ACHN (cell line): ENCODE measurements around the gene ABCA2.

ENCODE experiments used
- DNase-seq: peaks from one replicate; pipeline ENCODE4 v3.0.0-alpha.2; 2015
- in situ Hi-C: cut with HindIII; loops from 2 replicates; pipeline ENCODE4 v1.10.0; 2017; ENCODE audit warnings: low sequenced_read_pairs, low pct_ligation_motif_present, low pct_unique_long_range_greater_than_20kb

ABCA2 gene

GRCh38 chr9:137049544-137050449 is 21.8 kb upstream of the ABCA2 start:
- in situ Hi-C loops = no loop called here

DNA sequence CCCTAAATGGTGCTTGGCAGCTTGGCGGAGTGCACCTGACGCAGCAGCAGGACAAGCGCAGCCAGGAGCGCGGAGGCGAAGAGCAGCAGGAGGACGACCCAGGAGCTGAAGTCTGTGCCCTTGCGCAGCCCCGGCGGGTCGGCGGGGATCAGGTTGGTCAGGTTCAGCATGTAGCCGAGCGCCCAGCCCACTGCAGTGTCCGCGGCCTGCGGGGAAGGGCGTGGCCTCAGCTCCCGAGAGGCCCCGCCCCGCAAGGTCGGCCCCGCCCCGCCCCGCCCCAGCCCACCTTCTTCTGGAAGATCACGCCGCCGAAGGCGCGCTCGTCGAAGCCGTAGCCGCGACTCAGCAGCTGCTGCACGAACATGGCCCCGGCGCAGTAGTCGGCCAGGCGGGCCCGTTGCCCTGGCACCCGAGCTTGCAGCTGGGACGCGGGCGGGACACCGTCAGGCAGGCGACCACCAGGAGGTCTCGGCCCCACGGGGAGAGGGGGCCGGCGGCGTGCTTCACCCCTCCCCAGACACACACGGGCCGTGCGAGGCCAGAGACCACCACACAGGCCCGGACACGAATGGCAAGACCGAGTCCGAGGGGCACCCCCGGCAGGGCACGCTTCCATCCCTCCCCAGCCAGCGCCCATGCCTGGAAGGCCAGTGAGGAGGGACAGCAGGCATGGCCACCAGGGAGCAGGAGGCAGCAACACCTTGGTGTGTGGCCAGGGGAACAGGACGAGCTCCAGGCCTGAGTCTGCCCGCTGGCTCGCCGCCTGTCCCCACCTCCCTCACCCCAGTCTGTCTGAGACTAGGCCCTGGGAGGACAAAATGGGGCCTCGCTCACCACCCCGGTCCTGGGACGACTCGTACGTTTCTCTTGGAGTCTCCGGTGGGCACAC is 20.9 kb upstream of the ABCA2 start:
- DNase-seq = no peak
- in situ Hi-C loops = no loop called here

More at GRCh38 chr9:137049544-137050449, 21.8 kb upstream of the ABCA2 start:
- DNase-seq = peak; percentile 41

DNA sequence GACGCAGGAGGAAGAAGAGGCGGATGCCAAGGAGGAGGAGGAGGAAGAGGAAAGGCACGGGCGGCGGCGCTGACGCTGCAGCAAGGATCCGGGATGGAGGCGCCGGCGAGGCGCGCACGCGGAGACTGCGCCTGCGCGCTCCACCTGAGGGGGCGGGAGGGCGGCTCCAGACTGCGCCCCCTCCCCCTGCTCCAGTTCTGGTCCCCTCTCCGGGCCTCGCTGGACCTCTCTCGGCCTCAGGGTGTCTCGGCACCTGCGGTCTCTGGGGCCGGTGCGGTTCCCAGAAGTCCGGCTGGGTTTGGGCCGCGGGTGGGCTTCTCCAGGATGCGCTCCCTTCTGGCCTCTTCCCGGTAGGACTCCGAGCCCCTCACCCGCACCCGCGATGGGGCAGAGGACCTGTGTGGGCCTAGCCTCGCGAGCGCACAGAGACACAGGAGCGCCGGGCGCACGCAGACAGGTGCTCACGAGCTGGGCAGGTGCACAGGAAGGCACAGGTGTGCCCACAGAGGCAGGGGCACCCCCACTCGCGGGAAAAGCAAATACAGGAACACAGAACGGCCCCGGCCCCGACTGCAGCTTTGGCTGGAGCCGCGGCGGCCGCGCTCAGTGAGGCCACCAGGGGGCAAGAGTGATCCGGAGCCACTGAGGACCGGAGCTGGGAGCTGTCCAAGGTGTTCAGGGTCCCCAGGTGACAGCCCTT is 18.2 kb upstream of the ABCA2 start, which contains the start of gene NPDC1:
Gene NPDC1, minus strand, starts transcription at position 90 of the 700 bp plus-strand sequence. CDS start 188 bp downstream, outside the sequence.
- DNase-seq = peak; percentile 75

GRCh38 chr9:137045294-137046087 is 17.5 kb upstream of the ABCA2 start:
- peak; percentile 36 for DNase-seq
- in situ Hi-C loops = no loop called here

More for the DNA sequence above, 18.2 kb upstream of the ABCA2 start, which contains the start of gene NPDC1:
- in situ Hi-C loops = no loop called here

DNA sequence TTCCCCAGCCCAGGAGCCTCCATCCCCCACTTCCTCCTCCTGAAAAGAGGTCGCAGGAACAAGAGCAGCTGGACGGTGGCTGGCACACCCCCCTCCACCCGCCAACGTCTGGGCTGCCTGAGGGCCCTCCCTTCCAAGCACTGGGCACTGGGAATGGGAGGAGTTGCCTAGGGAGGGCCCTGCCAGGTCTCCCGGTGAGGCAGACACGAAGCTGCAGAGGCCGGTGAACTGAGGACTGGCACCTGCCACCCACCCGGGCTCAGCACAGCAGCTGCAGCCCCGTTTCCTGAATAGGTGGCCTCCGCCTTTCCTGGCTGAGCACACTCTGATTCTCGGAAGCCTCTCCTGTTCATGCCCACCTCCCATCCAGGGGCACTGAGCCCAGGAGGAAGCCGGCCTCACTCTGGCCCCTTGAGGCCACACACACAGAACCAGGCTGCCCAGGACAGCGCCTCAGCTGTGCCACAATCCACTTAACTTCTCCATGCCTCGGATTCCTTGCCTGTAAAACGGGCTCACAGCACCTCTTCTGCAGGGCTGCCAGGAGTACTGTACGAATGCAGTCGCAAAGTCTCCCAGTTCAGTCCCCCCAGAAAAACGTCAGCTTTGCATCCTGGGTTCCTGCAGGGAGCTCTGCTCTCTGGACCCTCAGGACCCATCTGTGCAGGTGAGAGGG is 16.6 kb upstream of the ABCA2 start:
- no peak for DNase-seq

GRCh38 chr9:137044037-137044436 is 16.0 kb upstream of the ABCA2 start:
- DNase-seq = no peak
- in situ Hi-C loops = no loop called here

More for the DNA sequence above, 16.6 kb upstream of the ABCA2 start:
- in situ Hi-C loops = no loop called here

DNA sequence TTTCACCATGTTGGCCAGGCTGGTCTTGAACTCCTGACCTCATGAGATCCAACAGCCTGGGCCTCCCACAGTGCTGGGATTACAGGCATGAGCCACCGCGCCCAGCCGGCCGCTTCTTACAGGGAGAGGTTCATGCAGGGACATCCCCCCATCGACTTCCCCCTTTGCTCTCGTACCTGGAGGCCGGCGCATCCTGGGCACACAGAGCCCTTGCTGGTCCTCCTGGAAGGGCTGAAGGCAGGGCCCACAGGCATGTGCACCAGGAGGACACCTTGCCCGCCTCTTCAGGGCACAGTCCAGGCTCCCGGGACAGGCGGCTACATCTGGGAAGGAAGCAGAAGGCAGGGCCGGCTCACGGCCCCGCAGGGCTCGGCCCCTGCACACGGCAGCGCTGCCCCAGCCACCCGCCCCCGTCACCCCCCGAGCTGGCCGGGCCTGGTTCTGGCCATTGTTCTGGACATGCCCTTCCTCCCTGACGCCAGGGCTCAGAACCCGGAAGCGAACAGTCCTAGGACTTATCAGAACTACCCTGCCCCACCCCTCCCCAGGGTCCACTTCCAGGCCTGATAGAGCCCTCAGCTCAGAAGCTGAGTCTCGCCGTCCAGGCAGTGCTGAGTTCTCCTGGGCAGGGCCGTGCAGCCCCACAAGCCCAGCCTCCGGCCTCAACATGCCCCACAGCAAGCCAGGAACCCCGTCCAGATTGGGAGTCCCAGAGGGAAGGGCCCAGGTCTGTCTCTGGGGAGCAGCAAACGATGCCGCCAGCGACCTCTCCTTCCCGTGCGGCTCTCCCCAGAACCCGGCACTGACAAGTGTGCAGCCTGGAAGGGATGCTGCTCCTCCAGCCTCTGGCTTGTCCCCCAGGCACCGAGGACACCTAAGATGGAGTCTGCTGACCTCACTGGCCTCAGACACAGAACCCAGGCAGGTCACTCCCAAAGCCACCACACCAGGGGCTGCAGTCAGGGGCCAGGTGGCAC is 15.0 kb upstream of the ABCA2 start:
- in situ Hi-C loops = no loop called here
- DNase-seq = no peak

GRCh38 chr9:137041124-137041523 is 13.1 kb upstream of the ABCA2 start:
- in situ Hi-C loops = no loop called here

DNA sequence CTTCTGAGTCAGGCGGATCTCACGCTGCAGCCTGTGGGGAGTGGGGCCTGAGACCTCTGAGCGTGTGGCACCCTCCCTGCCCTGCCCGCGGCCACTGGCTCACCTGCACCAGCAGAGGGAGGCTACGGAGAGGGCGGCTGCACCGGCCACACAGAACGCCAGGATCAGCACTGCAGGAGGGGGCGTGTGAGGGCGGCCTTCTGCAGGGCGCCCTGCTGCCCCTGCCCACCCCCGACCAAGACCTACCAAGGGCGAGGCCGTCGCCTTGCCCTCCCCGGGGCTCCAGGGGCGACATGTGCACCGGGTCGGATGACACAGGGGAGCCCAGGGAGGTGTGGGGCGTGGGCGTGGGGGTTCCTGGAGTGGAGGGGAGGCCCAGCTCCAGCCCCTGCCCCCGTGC is 12.5 kb upstream of the ABCA2 start:
- no peak for DNase-seq
- in situ Hi-C loops = no loop called here

More at GRCh38 chr9:137041124-137041523, 13.1 kb upstream of the ABCA2 start:
- no peak for DNase-seq

DNA sequence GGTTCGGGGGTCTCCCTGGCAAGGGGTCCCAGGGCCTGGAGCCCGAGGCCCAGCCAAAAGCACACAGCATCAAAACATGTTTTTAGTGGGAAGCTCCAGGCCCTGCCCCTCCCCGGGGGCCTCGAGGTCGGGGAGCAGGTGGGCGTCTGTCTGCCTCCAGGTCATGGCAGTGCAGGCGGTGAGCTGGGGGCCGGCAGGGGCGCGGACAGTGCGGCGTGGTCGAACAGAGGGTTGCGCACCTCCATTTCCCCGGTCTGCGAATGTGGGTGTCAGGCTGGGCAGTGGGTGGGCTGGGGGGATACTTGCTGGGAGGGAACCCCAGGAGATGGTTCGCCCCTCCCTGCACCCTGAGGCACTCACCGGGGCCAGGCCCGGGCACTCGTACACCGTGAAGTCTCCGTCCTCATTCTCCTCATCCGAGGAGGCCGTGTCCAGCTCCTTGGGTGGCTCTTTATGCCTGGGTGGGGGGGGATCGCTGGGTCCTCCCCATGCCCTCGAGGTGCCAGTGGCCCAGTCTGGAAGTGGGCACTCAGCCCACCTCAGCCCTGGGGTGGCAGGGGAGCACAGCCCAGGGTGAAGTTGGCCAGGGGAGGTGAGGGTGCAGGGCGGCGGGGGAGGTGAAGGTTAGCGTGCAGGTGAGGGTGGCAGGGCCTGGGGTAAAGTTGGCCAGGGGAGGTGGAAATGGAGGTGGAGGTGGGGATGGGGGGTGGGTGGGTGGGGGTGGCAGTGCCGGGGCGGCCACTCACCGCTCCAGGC is 11.8 kb upstream of the ABCA2 start:
- no peak for DNase-seq
- in situ Hi-C loops = no loop called here

DNA sequence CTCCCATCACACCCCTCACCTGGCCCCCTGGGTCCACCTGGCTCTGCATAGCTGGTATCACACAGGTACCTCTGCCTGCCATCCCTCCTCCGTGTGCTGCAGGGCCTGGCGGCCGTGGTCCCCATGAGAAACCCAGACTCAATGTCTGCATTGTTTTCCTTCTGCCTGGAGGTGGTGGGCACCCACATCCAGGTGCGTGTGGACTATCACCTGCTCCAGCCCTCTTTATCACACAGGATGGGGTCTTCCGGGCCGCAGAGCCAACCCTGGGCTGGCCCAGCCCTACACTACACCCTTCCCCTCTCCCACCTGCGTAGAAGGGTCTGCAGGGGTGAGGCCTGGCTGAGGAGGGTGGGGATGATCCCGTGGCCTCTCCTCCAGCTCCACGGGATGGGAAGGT is 10.9 kb upstream of the ABCA2 start:
- no peak for DNase-seq
- in situ Hi-C loops = no loop called here

DNA sequence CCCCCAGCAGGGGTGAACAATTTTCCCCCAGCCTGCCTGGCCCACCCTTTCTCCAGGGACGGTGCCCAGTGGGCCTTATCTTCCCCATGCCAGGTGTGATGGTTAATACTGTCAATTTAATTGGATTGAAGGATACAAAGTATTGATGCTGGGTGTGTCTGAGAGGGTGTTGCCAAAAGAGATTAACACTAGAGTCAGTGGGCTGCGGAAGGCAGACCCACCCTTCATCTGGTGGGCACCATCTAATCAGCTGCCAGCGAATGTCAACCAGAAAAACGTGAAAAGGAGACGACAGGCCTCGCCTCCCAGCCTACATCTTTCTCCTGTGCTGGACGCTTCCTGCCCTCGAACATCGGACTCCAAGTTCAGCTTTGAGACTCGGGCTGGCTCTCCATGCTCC is 9.4 kb upstream of the ABCA2 start:
- in situ Hi-C loops = no loop called here
- DNase-seq = no peak

DNA sequence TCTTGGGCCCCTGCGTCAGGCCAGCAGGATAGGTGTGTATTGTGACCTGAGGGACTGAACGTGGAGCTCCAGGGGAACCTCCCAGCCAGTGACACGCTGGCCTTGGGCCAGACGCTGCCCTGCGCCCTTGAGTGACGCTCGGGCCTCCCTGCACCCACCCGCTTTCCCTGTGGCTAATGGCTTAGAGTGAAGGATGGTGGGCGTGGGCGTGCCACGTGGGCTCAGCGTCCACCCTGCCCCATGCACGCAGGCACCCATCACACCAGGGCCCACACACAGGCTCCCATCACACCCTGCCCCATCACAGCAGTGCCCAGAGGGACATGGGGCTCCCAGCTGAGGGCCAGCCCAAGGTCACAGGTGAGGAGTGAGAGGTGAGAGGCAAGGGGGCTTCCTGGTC is 9.0 kb upstream of the ABCA2 start:
- DNase-seq = no peak
- in situ Hi-C loops = no loop called here

GRCh38 chr9:137035937-137036336 is 7.9 kb upstream of the ABCA2 start:
- in situ Hi-C loops = no loop called here
- no peak for DNase-seq

GRCh38 chr9:137035507-137035834 is 7.4 kb upstream of the ABCA2 start:
- in situ Hi-C loops = no loop called here
- no peak for DNase-seq
